HepG2 (cell line): ENCODE measurements around the gene SHC3. TPM values are rescaled to one million over a fixed set of nuclear protein-coding genes. Genes with fewer than 3 reads are reported as not detected.

ENCODE experiments used
- ATAC-seq: fragments of 200-7000 bp; cut with Tn5 transposase; 3 replicates; pipeline ENCODE4 v1.9.1; 2020; ENCODE audit warnings: mild to moderate bottlenecking, moderate library complexity
- BruUV-seq: library from RNA; stranded (reverse); fragments of 400-500 nt; replicated peaks from 2 replicates; lab custom pipeline; 2021; lab: Mats Ljungman, UMichigan
- CTCF ChIA-PET: fragments of 300-600 bp; formaldehyde crosslinking; extraction: SDS; loops from one replicate; lab custom pipeline; 2021; ENCODE audit warnings: low total read pairs, inconsistent platforms, low intra/inter-chr PET ratio; lab: Yijun Ruan, JAX
- POLR2A ChIA-PET: fragments of 350-600 bp; sonication (Branson Sonifier 250); formaldehyde crosslinking; loops from one replicate; lab custom pipeline; 2020; ENCODE audit warnings: antibody characterized with exemption, inconsistent platforms; lab: Yijun Ruan, JAX
- DNase-seq: peaks from one replicate; pipeline ENCODE4 v3.0.0-alpha.2; 2015; ENCODE audit warnings: low spot score
- FAIRE-seq: peaks from 3 replicates; lab custom pipeline; 2011; peaks lifted over from hg19 to GRCh38; lab: Jason Lieb, UNC
- H2AFZ ChIP-seq: one replicate; pipeline ENCODE4 v1.6.1; 2011; ENCODE audit warnings: low read length, inconsistent platforms
- H3K27ac ChIP-seq: fragments of 300-600 bp; 3 replicates; pipeline ENCODE4 v1.8.0; 2011; ENCODE audit warnings: mixed run types, mild to moderate bottlenecking, mixed read lengths, low read length, inconsistent platforms; ENCODE audit not compliant: insufficient read depth; ENCODE audit errors: extremely low read length
- H3K27me3 ChIP-seq, 2 experiments: fragments of 200-600 bp in 1 of 2; 2 replicates in 1 of 2; 3 replicates in 1 of 2; pipeline versions ENCODE4 v1.6.0 to v1.8.0; 2011; ENCODE audit warnings: low read length in 2 of 2, mild to moderate bottlenecking in 2 of 2, moderate library complexity in 2 of 2, inconsistent platforms in 1 of 2; ENCODE audit not compliant: insufficient read depth in 2 of 2, control insufficient read depth in 1 of 2
- H3K36me3 ChIP-seq, 2 experiments: fragments of 200-600 bp in 1 of 2; replicated peaks in 1 of 2; 2 replicates in 1 of 2; 3 replicates in 1 of 2; pipeline versions ENCODE4 v1.5.1 to v1.8.0; 2011; ENCODE audit warnings: low read length in 2 of 2, inconsistent platforms in 1 of 2; ENCODE audit not compliant: insufficient read depth in 2 of 2, control insufficient read depth in 1 of 2
- H3K4me1 ChIP-seq: 2 replicates; pipeline ENCODE4 v1.5.1; 2012; ENCODE audit warnings: low read length, inconsistent platforms; ENCODE audit not compliant: insufficient read depth
- H3K4me2 ChIP-seq: 2 replicates; pipeline ENCODE4 v1.6.0; 2011; ENCODE audit warnings: low read depth, low read length, inconsistent platforms
- H3K4me3 ChIP-seq, 3 experiments: fragments of 200-600 bp in 1 of 3; sonication (generic), shearing (Covaris generic) in 1 of 3; replicated peaks in 1 of 3; 2 replicates each; pipeline ENCODE4 v1.5.1; 2011 to 2016; ENCODE audit warnings: low read length in 3 of 3, inconsistent platforms in 2 of 3, low read depth in 2 of 3, mild to moderate bottlenecking in 2 of 3, control low read depth in 1 of 3, mixed read lengths in 1 of 3; ENCODE audit not compliant: insufficient read depth in 1 of 3
- H3K79me2 ChIP-seq: one replicate; pipeline ENCODE4 v1.6.1; 2011; ENCODE audit warnings: low read length, inconsistent platforms; ENCODE audit not compliant: insufficient read depth
- H3K9ac ChIP-seq: 2 replicates; pipeline ENCODE4 v1.6.0; 2011; ENCODE audit warnings: mild to moderate bottlenecking, low read depth, low read length, inconsistent platforms; ENCODE audit not compliant: insufficient read depth
- H3K9me3 ChIP-seq: 2 replicates; pipeline ENCODE4 v1.5.1; 2012; ENCODE audit warnings: mild to moderate bottlenecking, low read length
- H4K20me1 ChIP-seq: 2 replicates; pipeline ENCODE4 v1.6.0; 2011; ENCODE audit warnings: inconsistent platforms, mild to moderate bottlenecking, low read length, moderate library complexity; ENCODE audit not compliant: insufficient read depth
- ATM ChIP-seq: fragments of 450-650 bp; IDR thresholded peaks from 2 replicates; pipeline ENCODE4 v1.7.1; 2017; ENCODE audit warnings: mild to moderate bottlenecking, borderline replicate concordance
- CBX5 ChIP-seq: sonication (generic); formaldehyde crosslinking; IDR thresholded peaks from 2 replicates; pipeline ENCODE4 v1.4.0; 2020; ENCODE audit warnings: missing genetic modification reagents, borderline replicate concordance
- CREBL2 ChIP-seq: sonication (generic); formaldehyde crosslinking; IDR thresholded peaks from 2 replicates; pipeline ENCODE4 v1.8.1; 2023; ENCODE audit warnings: missing genetic modification reagents, mild to moderate bottlenecking, borderline replicate concordance
- EZH2 ChIP-seq: conservative IDR thresholded peaks from 2 replicates; pipeline ENCODE4 v1.6.1; 2012; ENCODE audit warnings: mild to moderate bottlenecking, low read depth, low read length, moderate library complexity
- GATA4 ChIP-seq: sonication (generic); IDR thresholded peaks from 2 replicates; pipeline ENCODE4 v1.6.1; 2016; ENCODE audit warnings: antibody characterized with exemption, low read depth, borderline replicate concordance
- GATAD2A ChIP-seq: IDR thresholded peaks from 2 replicates; pipeline ENCODE4 v1.6.1; 2016
- GPN1 ChIP-seq: sonication (generic); formaldehyde crosslinking; IDR thresholded peaks from 2 replicates; pipeline ENCODE4 v1.5.1; 2020; ENCODE audit warnings: missing genetic modification reagents, borderline replicate concordance
- KAT7 ChIP-seq: IDR thresholded peaks from 2 replicates; pipeline ENCODE4 v1.6.1; 2018; ENCODE audit warnings: borderline replicate concordance, missing compliant biosample characterization
- MTA1 ChIP-seq: sonication (generic); formaldehyde crosslinking; IDR thresholded peaks from 2 replicates; pipeline ENCODE4 v1.4.0; 2020; ENCODE audit warnings: missing genetic modification reagents, mild to moderate bottlenecking, borderline replicate concordance
- POLR2G ChIP-seq: fragments of 200-400 bp; formaldehyde crosslinking; IDR thresholded peaks from 2 replicates; pipeline ENCODE4 v1.6.1; 2018; ENCODE audit warnings: mild to moderate bottlenecking, low read depth, low read length, moderate library complexity
- SIN3B ChIP-seq: fragments of 150-350 bp; IDR thresholded peaks from 2 replicates; pipeline ENCODE4 v1.6.1; 2014; ENCODE audit warnings: low read length
- TBX3 ChIP-seq: fragments of 450-650 bp; IDR thresholded peaks from 2 replicates; pipeline ENCODE4 v1.6.1; 2017; ENCODE audit warnings: antibody characterized with exemption, mild to moderate bottlenecking, inconsistent platforms, borderline replicate concordance
- ZIK1 ChIP-seq: sonication (generic); formaldehyde crosslinking; IDR thresholded peaks from 2 replicates; pipeline ENCODE4 v1.5.0; 2020; ENCODE audit warnings: mild to moderate bottlenecking, low read depth, missing genetic modification reagents, borderline replicate concordance
- ZNF292 ChIP-seq: sonication (generic); formaldehyde crosslinking; IDR thresholded peaks from 2 replicates; pipeline ENCODE4 v1.8.1; 2022; ENCODE audit warnings: mild to moderate bottlenecking, low read depth, missing genetic modification reagents, borderline replicate concordance
- ZNF710 ChIP-seq: sonication (generic); formaldehyde crosslinking; IDR thresholded peaks from 2 replicates; pipeline ENCODE4 v1.5.0; 2020; ENCODE audit warnings: mild to moderate bottlenecking, missing genetic modification reagents, borderline replicate concordance
- ZNF740 ChIP-seq: sonication (generic); formaldehyde crosslinking; IDR thresholded peaks from 2 replicates; pipeline ENCODE4 v1.4.0; 2020; ENCODE audit warnings: missing genetic modification reagents
- ZNF746 ChIP-seq: sonication (generic); formaldehyde crosslinking; IDR thresholded peaks from 2 replicates; pipeline ENCODE4 v1.8.0; 2022; ENCODE audit warnings: mild to moderate bottlenecking, missing genetic modification reagents
- ZNF75D ChIP-seq: sonication (generic); formaldehyde crosslinking; IDR thresholded peaks from 2 replicates; pipeline ENCODE4 v1.8.1; 2023; ENCODE audit warnings: missing genetic modification reagents, mild to moderate bottlenecking, borderline replicate concordance
- ZNF790 ChIP-seq: sonication (generic); formaldehyde crosslinking; IDR thresholded peaks from 2 replicates; pipeline ENCODE4 v1.8.0; 2022; ENCODE audit warnings: missing genetic modification reagents, mild to moderate bottlenecking, borderline replicate concordance
- ZNF841 ChIP-seq: sonication (generic); formaldehyde crosslinking; IDR thresholded peaks from 2 replicates; pipeline ENCODE4 v1.8.1; 2023; ENCODE audit warnings: missing genetic modification reagents, borderline replicate concordance
- in situ Hi-C: cut with HindIII; loops from 2 replicates; pipeline ENCODE4 v1.10.0; 2017; ENCODE audit warnings: low pct_unique_long_range_greater_than_20kb; ENCODE audit not compliant: extremely low pct_ligation_motif_present
- intact Hi-C: fragments of 100-400 bp; cut with micrococcal nuclease; formaldehyde crosslinking; loops from one replicate; pipeline ENCODE4 v1.10.0; 2022; ENCODE audit not compliant: unreplicated experiment
- polyA plus RNA-seq, 8 experiments: library from polyadenylated mRNA; depleted of rRNA in 3 of 8; stranded (reverse) in 7 of 8; unstranded in 1 of 8; fragments of >200 nt; fragmentation: Illumina TruSeq in 4 of 8; extraction: Trizol in 4 of 8; gene quantifications; 2 replicates each; pipeline versions ENCODE4 v1.2.1 to v1.2.3, GENCODE V29; 2011 to 2016; ENCODE audit warnings: low read depth in 4 of 8, missing spikeins in 1 of 8, mixed read lengths in 1 of 8; ENCODE audit not compliant: insufficient read depth in 1 of 8
- total RNA-seq, 5 experiments: library from RNA; depleted of rRNA; stranded (reverse); fragments of >200 nt; fragmentation: Illumina TruSeq; extraction: Trizol; gene quantifications; 2 replicates each; pipeline ENCODE4 v1.2.3, GENCODE V29; 2016; ENCODE audit warnings: low read depth in 1 of 5

Gene SHC3
- total and polyA plus RNA-seq, 2 of the 13 experiments (the other 11 are each of a cell fraction or from before 2014, with no cell fraction given), result 0.09 to 0.89 TPM

GRCh38 chr9:89109666-89110065, 69.0 kb downstream of the SHC3 start:
- H3K36me3 ChIP-seq, result no peaks in the 10 kb centered on the region
- no peaks in the 10 kb centered on the region for H3K9me3 ChIP-seq
- no peaks in the 10 kb centered on the region for H3K4me1 ChIP-seq
- ChIA-PET POLR2A (no interaction called here), CTCF (no interaction called here)
- intact Hi-C loops (no loop called here), in situ Hi-C loops (no loop called here)
- FAIRE-seq, result no peak
- H2AFZ ChIP-seq, result no peak overlapping the region
- H3K4me2 ChIP-seq, result no peak overlapping the region
- H3K9ac ChIP-seq, result no peak overlapping the region
- no peak for TF ChIP-seq ZNF710 (CRISPR knock-in tag)
- TF ChIP-seq CBX5 (CRISPR knock-in tag), result no peak
- no peak for TF ChIP-seq ATM
- no peak for TF ChIP-seq GATAD2A (CRISPR knock-in tag)
- TF ChIP-seq EZH2, result no peak
- no peak for TF ChIP-seq ZNF740
- no peak for TF ChIP-seq ZNF75D (CRISPR knock-in tag)
- TF ChIP-seq GPN1 (CRISPR knock-in tag), result no peak
- no peak for TF ChIP-seq SIN3B
- no peak for TF ChIP-seq GATA4
- no peak for TF ChIP-seq ZNF292
- no peak for TF ChIP-seq POLR2G
- no peak for TF ChIP-seq TBX3
- TF ChIP-seq KAT7 (CRISPR knock-in tag), result no peak
- TF ChIP-seq ZNF790 (CRISPR knock-in tag), result no peak
- no peak for TF ChIP-seq MTA1 (CRISPR knock-in tag)
- no peak for TF ChIP-seq ZIK1 (CRISPR knock-in tag)
- no peak for TF ChIP-seq ZNF746
- no peak for TF ChIP-seq CREBL2 (CRISPR knock-in tag)
- no peak for TF ChIP-seq ZNF841 (CRISPR knock-in tag)
- TF ChIP-seq, all 625 proteins: peak for 0
- ATAC-seq, result no peak
- Histone ChIP-seq H3K27me3 (no peaks in the 10 kb centered on the region), H3K27ac (no peak overlapping the region), H3K4me3 (no peak overlapping the region), H4K20me1 (no peaks in the 10 kb centered on the region), H3K79me2 (no peaks in the 10 kb centered on the region)
- no peak for DNase-seq
- no TSS peak for BruUV-seq
